TTC549 (cell line): ENCODE data around the gene CCNB3.
"Not testable (repeated sequence)": the region's sequence is repeated elsewhere in the genome, so short reads cannot be mapped to it uniquely, and the experiment has no call there.

Experiments used
- FAIRE-seq: peaks from 2 replicates; lab custom pipeline; 2012; peaks lifted over from hg19 to GRCh38; lab: Jason Lieb, UNC

Gene CCNB3

GRCh38 chrX:50204364-50204899 lies at the start of gene CCNB3:
Gene CCNB3 (plus strand): TSS chrX:50204765. CDS start chrX:50285164, 80,399 bp downstream.
- FAIRE-seq: peak; percentile 72

- FAIRE-seq: no peak
Measured at GRCh38 chrX:50157545-50158135, 46.9 kb upstream of the CCNB3 start.

GRCh38 chrX:50158593-50158992 lies 46.0 kb upstream of the CCNB3 start:
- FAIRE-seq: no peak

GRCh38 chrX:50161127-50161526 lies 43.4 kb upstream of the CCNB3 start:
- no peak for FAIRE-seq

- FAIRE-seq: no peak
Measured at GRCh38 chrX:50165727-50166126, 38.8 kb upstream of the CCNB3 start.

GRCh38 chrX:50167366-50167765 lies 37.2 kb upstream of the CCNB3 start:
- no peak for FAIRE-seq

- FAIRE-seq: no peak
Measured at GRCh38 chrX:50168241-50168687, 36.3 kb upstream of the CCNB3 start.

- no peak for FAIRE-seq
Measured at GRCh38 chrX:50169717-50170116, 34.8 kb upstream of the CCNB3 start.

GRCh38 chrX:50180073-50180940 lies 24.3 kb upstream of the CCNB3 start:
- FAIRE-seq: no peak

GRCh38 chrX:50183891-50184290 lies 20.7 kb upstream of the CCNB3 start:
- FAIRE-seq: no peak

- FAIRE-seq: no peak
Measured at GRCh38 chrX:50188859-50189600, 15.5 kb upstream of the CCNB3 start.

GRCh38 chrX:50198348-50198747 lies 6.2 kb upstream of the CCNB3 start:
- FAIRE-seq: no peak

GRCh38 chrX:50200907-50201306 lies 3.7 kb upstream of the CCNB3 start, which contains the start of gene AKAP4:
Gene AKAP4 (minus strand): TSS chrX:50201007. CDS start chrX:50200889, 118 bp downstream.
- FAIRE-seq: no peak

GRCh38 chrX:50202539-50202938 lies 2.0 kb upstream of the CCNB3 start:
- FAIRE-seq: no peak

- no peak for FAIRE-seq
Measured at GRCh38 chrX:50206753-50207152, 2.2 kb downstream of the CCNB3 start.

GRCh38 chrX:50211510-50211909 lies 6.9 kb downstream of the CCNB3 start:
- FAIRE-seq: no peak

GRCh38 chrX:50281253-50281652 lies 76.7 kb downstream of the CCNB3 start:
- no peak for FAIRE-seq

GRCh38 chrX:50327235-50327634 lies 122.7 kb downstream of the CCNB3 start:
- FAIRE-seq: no peak

- FAIRE-seq: not testable (repeated sequence)
Measured at GRCh38 chrX:50332668-50333067, 128.1 kb downstream of the CCNB3 start.

- FAIRE-seq: no peak
Measured at GRCh38 chrX:50333308-50333707, 128.7 kb downstream of the CCNB3 start.

GRCh38 chrX:50343917-50344316 lies 139.4 kb downstream of the CCNB3 start:
- no peak for FAIRE-seq

GRCh38 chrX:50372966-50373365 lies 168.4 kb downstream of the CCNB3 start:
- FAIRE-seq: no peak
